GM19193 (cell line): Measurements from ENCODE around the gene ZNF772.

Experiments used
- POLR2A ChIP-seq: IDR thresholded peaks from 4 replicates; pipeline ENCODE4 v1.6.1; 2011; ENCODE audit not compliant: insufficient read depth, insufficient read length; ENCODE audit errors: extremely low read depth

The ZNF772 gene

DNA sequence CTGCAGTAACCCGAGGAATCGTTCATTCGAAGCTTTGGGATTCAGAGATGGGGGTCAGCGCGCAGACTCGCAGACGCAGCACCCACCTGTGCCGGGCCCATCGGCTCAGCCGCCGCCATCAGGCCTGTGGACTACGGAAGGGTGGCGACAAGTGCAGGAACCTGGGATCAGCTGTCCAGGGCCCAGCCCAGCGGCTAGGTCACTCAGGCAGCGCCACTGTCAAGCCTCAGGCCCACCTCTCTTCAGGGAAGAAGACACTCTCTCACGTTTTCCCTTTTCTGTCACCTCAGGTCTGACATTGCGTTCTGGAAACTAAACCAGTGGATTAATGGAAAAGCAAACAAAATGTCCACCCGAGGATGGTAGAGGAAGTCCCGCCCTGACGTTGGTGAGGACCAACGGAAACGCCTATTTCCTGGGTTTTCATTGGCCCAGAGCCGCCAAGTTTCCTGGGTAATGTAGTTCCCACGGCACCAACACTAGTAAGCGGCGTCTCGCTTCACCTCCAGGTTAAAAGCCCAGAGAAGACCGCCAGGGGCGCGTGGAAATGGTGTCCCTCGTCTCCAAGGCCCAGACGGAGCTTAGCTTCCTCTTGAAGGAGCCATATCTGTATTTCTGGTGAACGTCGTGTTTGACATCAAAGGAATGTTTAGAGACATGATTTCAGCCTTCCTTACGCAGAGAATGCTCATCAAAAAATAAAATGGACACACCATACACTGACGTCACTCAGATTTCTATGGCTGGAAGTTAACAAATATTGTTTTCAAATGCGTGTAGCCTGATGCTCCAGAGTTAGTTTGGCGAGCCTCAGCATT, at the start of gene ZNF772:
ZNF772 (minus strand) TSS at position 376 of the 818 bp plus-strand sequence; CDS start at position 119, 257 bp downstream.
- TF ChIP-seq POLR2A: peak; percentile 41

DNA sequence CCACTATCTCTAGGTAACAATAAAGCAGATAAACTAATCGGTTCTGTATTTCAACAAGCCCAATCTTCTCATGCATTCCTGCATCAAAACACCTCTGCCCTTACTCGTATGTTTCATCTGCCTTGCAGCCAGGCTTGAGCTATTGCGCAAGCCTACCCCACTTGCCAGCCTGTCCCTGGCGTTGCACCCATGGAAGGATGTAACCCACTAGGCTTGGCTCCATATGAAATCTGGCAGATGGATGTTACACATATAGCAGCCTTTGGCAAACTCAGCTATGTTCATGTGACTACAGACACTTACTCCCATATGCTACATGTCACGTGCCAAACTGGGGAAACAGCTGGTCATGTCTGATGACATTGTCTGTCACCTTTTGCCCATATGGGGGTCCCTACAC, 37.9 kb upstream of the ZNF772 start:
- TF ChIP-seq POLR2A: no peak

DNA sequence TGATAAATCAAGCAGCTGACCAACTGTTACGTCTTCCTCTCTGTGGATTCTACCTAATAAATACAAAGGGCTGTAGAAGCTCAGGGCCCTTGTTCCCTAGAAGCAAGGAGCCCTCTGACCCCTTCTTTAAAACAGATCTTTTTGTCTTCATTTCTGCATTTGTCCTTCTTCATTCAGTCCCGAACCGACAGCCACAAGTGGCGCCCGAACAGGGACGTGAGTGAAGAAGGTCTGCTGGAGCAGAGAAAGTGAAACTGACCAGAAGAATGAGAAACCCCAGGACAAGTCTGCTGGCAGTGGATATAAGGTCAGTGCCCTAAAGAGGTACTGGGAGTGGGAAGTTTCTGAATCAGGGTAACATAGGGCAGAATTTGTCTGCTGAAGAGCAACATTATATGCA, 35.5 kb upstream of the ZNF772 start:
- no peak for TF ChIP-seq POLR2A

DNA sequence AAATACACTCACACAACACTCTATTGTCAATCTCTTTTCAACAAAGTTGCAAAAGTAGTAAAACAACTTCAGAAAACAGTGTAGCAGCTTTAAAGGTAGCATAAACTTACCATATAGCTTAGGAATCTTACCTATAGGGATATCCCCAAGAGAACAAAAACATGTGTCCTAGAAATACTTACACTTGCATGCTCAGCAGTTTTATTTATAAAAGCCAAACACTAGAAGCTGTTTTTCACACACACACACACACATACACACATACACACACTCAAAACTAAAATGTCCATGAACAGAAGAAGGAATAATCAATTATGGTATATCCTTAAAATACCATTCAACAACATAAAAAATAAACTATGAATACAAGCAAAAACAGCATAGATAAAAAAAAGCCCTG, 34.1 kb upstream of the ZNF772 start:
- TF ChIP-seq POLR2A: no peak

GRCh38 chr19:57506163-57506562, 28.8 kb upstream of the ZNF772 start:
- no peak for TF ChIP-seq POLR2A

GRCh38 chr19:57499680-57500395, 22.5 kb upstream of the ZNF772 start, which contains the start of gene ZNF773:
TSS of gene ZNF773 (plus strand) at chr19:57499938. CDS start at chr19:57500081, 143 bp downstream.
- peak; percentile 87 for TF ChIP-seq POLR2A

GRCh38 chr19:57487477-57488298, 10.3 kb upstream of the ZNF772 start, which contains the start of gene ZNF419:
TSS of gene ZNF419 (plus strand) at chr19:57487750. CDS start at chr19:57487951, 201 bp downstream.
- peak; percentile 75 for TF ChIP-seq POLR2A

DNA sequence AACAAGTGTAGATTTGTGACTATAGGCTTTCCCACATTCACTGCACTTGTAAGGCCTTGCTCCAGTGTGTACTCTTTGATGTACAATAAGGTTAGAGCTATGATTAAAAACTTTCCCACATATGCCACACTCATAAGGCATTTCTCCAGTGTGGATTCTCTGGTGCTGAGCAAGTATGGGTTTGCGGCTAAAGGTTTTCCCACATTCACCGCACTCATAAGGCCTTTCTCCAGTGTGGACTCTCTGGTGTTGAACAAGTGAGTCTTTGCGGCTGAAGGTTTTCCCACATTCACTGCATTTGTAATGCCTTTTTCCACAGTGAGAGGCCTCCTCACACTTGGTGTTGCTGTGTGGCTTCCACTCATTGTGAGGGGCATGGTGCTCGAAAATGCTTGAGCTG, 3.7 kb downstream of the ZNF772 start:
- TF ChIP-seq POLR2A: no peak

GRCh38 chr19:57466489-57466888, 10.9 kb downstream of the ZNF772 start:
- TF ChIP-seq POLR2A: no peak

GRCh38 chr19:57465680-57466381, 11.5 kb downstream of the ZNF772 start:
- no peak for TF ChIP-seq POLR2A

DNA sequence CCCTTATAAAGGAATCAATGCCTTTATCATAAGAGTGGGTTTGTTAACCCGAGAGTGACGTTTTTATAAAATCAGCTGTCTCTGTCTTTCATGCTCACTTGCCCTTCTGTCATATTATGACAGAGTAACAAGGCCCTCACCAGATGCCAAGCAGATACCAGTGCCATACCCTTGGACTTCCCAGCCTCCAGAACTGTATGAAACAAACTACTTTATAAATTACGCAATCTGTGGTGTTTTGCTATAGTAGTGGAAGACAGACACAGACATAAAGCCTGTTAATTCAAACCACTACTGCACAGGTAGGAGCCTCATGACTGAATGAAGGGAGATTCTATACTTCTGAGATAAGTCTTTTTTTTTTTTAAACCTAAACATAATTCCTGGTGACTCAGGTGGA, 25.1 kb downstream of the ZNF772 start:
- TF ChIP-seq POLR2A: no peak

DNA sequence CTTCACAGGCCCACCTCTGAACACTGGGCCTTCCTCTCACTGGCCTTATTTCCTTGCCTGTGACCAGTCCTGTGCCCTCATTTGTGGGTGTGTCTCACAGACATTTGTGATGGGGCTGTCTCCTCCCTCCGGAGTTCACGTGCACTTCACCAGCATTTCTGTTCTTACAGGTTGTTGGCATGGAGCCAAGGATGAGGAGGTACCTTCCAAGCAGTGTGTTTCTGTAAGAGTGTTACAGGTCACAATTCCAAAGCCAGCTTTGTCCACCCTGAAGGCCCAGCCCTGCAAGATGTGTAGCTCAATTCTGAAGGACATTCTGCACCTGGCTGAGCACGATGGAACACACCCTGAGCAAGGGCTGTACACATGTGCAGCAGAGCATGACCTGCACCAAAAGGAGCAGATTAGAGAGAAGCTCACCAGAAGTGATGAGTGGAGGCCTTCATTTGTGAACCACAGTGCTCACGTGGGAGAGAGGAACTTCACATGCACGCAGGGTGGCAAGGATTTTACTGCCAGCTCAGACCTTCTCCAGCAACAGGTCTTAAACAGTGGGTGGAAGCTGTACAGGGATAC, 34.2 kb downstream of the ZNF772 start:
- no peak for TF ChIP-seq POLR2A

DNA sequence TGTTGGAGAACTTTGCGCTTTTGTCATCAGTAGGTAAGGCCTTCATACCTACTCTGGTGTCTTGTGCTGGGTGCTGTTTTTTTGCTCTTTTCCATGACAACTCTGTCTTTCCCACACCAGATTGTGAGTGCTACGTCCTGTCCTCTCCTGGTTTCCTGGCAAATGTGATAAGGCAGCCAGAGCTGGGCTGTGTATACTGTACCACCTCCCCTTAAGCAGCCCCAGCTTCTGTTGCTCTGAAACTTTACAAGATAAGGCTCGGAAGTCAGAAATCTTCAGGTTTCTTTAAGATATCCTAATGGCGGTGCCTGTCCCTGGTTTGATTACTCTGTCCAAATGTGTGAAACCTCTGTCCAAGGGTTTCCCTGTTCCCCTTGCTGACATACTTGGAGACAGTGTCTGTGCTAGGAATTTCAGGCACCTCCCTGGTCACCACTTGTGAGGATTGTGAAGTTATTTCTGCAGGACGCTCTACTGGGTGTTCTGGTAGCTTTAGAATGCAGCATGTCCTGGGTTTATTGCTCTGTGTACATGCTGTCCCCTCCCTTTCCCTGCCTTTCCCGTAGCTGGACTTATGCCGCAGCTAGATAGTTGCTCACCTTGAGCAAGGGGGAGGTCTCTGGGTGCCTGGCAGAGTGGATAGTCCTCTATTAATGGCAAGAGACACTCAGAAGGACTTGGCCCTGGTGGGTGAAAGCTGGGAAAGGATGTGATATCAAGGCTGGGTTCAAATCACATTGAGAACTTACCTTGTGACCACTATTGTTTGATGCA, 35.2 kb downstream of the ZNF772 start:
- no peak for TF ChIP-seq POLR2A
